Dermis microvascular lymphatic vessel endothelial cell (primary cell): ENCODE measurements around the gene NREP. TPM values are rescaled to one million over a fixed set of nuclear protein-coding genes. Genes with fewer than 3 reads are reported as not detected.

Source experiments
- DNase-seq, 2 donors: peaks; one replicate each; pipeline versions ENCODE4 v3.0.0 to v3.0.0-alpha.2; 2010; ENCODE audit warnings: low read depth in 2 of 2
- total RNA-seq: library from RNA; depleted of rRNA; stranded (reverse); fragments of >200 nt; gene quantifications from 2 replicates; pipeline ENCODE4 v1.2.1, GENCODE V29; 2014

NREP gene
- 11.2 and 27.1 TPM in 2 replicates for total RNA-seq

GRCh38 chr5:111756581-111757354, at the start of gene NREP:
Gene NREP, minus strand, starts transcription at chr5:111757194. Its CDS starts 1,422 bp downstream, at chr5:111755772.
- peak; percentile 14 to 58 for DNase-seq

- no peak for DNase-seq
Observed at GRCh38 chr5:111806753-111807152, 49.8 kb upstream of the NREP start.

DNA sequence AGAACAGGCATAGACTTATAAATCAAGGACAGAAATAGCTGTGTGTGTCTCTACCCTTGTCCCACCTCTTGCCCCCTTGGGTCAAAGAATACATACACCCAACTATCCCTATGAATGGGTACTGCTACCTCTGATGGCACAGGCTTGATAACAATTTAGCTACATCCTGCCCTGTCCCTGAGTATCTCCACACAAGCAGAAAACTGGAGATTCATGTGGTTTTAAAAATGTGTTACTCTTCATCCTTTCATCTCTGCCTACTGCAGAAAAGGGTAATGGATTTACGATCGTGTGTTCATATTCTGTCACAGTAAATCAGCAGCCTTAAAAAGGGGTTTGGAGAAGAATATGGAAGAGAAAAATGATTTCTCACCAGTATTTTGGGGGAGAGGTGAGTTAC, 49.2 kb upstream of the NREP start:
- no peak for DNase-seq

- no peak for DNase-seq
Observed at GRCh38 chr5:111805071-111805470, 48.1 kb upstream of the NREP start.

DNA sequence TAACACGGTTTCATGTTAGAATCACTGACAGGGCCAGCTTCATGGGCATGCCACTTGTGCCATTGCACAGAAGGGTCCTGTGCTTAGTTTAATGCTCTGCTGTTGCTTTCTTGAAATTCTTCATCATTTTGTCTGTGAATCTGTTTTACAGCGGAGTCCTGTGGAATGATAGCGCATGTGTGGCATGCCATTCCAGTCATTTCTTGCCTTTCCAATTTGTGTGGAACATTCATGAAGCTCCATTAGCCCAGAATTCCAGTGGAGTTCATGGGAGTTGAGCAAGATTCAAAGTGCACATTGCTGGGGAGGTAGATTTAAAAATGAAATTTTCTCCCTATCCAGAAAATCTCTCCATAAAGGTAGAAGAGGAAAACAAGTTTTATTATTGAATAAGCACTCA, 43.4 kb upstream of the NREP start:
- DNase-seq, result no peak

- DNase-seq, result no peak
Observed at GRCh38 chr5:111795142-111795541, 38.1 kb upstream of the NREP start.

DNA sequence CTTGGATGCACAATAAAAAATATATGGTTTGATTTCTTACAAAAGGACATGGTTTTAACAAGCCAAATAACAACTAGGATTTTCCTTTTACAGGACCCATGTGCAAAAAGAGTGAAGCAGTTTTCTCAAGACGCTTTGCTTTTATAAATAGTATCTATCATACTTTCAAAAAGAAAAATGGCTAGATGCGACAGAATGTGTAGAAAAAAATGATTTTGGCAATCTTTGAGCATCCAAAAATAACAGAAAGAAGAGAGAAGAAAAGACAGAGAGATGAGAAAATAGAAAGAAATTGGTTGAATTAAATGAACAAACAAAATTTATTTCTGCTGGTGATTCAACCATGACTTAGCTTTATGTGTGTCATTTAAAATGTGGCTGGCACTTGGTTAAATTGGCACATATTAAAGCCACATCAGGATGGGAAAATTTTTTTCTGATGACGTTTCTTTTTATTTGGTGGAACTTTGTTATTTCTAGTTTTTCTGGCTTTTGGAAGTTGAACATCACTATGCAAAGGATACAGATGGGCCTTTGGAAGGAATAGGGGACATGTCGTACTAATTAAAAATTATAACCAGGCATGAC, 35.6 kb upstream of the NREP start:
- DNase-seq, result no peak

GRCh38 chr5:111790295-111790694, 33.3 kb upstream of the NREP start:
- no peak for DNase-seq

GRCh38 chr5:111787006-111787405, 30.0 kb upstream of the NREP start:
- DNase-seq, result no peak

DNA sequence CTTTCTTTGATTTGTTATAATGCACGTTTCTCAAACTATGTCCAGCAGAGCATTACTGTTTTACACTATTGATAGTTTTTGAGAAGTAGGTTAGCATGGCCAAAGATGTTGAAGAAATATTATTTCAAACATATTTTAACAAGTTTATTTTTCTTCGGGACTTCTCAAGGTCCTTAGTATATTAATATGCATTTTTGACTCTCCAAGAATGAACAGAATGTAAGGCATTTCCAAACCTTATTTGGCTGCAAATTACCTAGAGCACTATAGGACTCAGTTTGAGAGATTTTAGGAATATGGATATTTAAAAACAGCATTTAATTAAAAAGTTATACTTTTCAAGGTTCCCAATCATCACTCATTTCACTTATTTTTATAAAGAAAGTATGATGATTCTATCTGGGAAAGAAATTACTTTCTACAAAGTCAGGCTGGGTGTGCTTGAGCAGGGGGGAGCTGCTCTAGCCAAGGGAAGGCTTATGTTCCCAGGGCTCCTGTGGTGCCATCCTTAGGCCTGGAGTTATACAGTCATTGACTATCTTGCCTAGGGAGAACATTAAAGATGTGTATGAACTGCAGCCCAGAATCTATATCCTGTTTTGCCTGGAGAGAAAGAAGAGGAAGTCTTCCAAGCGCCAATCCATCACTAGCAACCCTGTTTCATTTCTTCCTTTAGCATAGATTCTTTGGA, 27.6 kb upstream of the NREP start:
- no peak for DNase-seq

- no peak for DNase-seq
Observed at GRCh38 chr5:111783537-111783936, 26.5 kb upstream of the NREP start.

DNA sequence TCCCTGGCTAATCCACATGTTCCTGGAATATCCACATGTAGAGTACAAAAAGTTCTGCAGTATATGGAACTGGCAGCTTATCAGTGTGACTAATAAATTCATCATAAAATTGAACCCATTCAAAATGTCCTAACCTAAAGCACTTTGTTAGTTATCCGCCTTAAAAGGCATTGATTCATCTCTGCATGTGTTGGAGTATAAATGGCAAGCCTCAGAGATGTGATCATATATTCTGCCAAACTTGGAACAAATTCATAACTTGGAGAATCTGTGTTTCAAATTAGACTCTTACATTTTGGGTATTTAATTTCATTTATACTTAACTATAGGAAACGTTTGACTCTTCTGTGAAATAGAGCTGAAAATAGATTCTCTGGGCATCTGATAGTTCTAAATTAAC, 25.2 kb upstream of the NREP start:
- no peak for DNase-seq

DNA sequence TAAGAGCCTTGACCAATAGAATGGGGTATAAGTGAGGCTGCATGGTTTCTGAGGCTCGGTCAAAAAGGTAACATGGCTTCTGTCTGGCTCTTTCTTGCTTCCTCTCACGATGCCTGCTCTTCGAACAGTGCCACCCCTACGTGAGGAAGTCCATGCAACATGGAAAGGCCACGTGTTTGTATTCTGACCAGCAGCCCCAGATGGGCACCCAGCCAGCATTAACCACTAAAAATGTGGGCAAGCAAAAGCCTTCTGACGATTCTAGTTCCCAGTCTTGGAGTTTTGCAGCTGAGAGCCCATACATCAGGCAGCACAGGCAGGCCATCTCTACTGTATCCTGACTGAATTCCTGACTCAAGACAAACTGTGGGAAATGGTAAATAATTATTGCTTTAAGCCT, 24.2 kb upstream of the NREP start:
- DNase-seq, result no peak

- no peak for DNase-seq
Observed at GRCh38 chr5:111779922-111780292, 22.9 kb upstream of the NREP start.

DNA sequence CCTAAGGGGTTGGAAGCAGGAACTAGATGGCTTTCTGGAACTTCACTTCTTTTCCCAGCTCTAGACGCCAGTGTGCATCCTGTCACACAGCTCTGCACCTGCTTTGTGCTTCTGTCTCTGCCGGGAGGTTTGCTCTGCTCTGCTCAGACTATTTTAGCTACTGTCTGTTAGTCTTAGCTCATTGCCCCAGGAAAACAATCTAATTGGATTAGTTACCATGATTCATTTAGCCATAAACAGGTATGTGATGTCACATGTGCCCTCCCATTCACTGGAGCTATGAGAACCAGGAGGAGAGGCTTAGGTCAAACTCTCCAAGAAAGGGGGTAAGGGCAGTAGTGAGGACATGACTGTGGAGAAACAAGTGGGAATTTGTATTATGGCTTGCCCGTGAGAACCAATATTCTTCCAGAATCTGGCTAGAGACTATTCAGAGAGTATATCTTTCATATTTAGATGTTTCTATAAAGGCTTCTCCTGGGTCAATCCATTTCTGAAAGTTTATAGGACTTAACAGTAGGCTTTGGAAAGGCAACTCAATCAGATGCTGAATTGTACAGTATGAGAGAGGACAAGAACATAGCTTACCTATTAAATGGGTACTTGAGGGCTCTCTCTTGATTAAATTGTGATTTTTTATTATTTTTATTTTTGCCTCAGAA, 22.4 kb upstream of the NREP start:
- no peak for DNase-seq

- no peak for DNase-seq
Observed at GRCh38 chr5:111776913-111777781, 20.2 kb upstream of the NREP start.

- DNase-seq, result no peak
Observed at GRCh38 chr5:111775224-111775623, 18.2 kb upstream of the NREP start.

- DNase-seq, result peak in 1 of 2 donors; percentile 44
Observed at GRCh38 chr5:111774525-111774924, 17.5 kb upstream of the NREP start.

- DNase-seq, result no peak
Observed at GRCh38 chr5:111772456-111773122, 15.6 kb upstream of the NREP start.

- DNase-seq, result no peak
Observed at GRCh38 chr5:111769541-111769940, 12.5 kb upstream of the NREP start.
